Fibroblast of mammary gland (primary cell): ENCODE results near the gene RUNX1.

Experiments used
- DNase-seq: peaks from one replicate; pipeline ENCODE4 v3.0.0-alpha.2; 2010; ENCODE audit warnings: low read depth
- H3K4me3 ChIP-seq: 2 replicates; pipeline ENCODE4 v1.5.1; 2011; ENCODE audit warnings: low read depth, mild to moderate bottlenecking, low read length, moderate library complexity; ENCODE audit not compliant: control insufficient read depth
- CTCF ChIP-seq: conservative IDR thresholded peaks from 2 replicates; pipeline ENCODE4 v1.5.1; 2011; ENCODE audit warnings: low read depth, low read length, inconsistent platforms; ENCODE audit not compliant: control insufficient read depth, insufficient read depth

RUNX1 gene

GRCh38 chr21:34941162-34941561 is 107.9 kb downstream of the RUNX1 start:
- DNase-seq: no peak
- no peak for TF ChIP-seq CTCF
- H3K4me3 ChIP-seq: no peak overlapping the region

GRCh38 chr21:34939673-34940331 is 109.3 kb downstream of the RUNX1 start:
- H3K4me3 ChIP-seq: no peak overlapping the region
- DNase-seq: no peak
- TF ChIP-seq CTCF: no peak

GRCh38 chr21:34938089-34938764 is 110.9 kb downstream of the RUNX1 start:
- no peak overlapping the region for H3K4me3 ChIP-seq
- no peak for TF ChIP-seq CTCF
- DNase-seq: peak; percentile 42

GRCh38 chr21:34936883-34937563 is 112.1 kb downstream of the RUNX1 start:
- no peak overlapping the region for H3K4me3 ChIP-seq
- TF ChIP-seq CTCF: no peak
- peak; percentile 41 for DNase-seq

DNA sequence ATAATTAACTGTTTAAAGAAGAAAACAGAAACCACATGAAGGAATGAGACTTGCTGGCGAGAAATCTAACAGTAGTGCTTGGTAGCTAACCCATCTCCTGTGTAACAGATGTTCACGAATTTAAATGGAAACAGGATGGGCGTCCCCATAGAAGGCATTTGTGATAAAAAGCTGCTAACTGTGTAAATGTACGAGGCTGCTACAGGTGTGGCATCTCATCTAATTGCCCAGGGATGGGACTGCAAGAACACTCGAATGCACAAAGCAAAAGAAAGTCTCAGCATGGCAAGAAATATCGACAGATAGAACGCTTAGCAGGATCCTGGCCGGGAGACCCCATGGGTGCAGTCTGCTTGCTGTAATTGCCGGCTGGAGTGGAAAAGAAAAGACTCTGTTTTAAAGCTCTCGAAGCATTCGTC is 112.7 kb downstream of the RUNX1 start:
- TF ChIP-seq CTCF: no peak
- H3K4me3 ChIP-seq: no peak overlapping the region
- peak; percentile 18 for DNase-seq

DNA sequence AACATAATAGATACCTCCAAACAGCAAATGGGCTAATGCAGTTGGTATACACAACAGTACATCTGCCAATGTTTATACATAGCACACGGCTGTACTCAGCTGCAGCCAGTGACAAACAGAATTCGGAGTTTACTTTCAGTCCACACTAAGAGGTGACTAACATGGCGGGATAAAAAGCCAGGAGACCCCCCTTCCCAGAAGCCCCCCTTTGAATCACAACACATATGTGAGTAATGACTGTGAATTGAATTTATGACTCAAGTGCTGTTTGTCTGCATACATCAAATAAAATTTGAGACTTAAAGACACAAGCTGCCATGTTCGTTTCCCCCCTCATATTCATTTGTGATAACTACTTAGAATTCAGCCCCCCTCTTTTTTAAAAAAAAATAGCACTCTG is 113.2 kb downstream of the RUNX1 start:
- DNase-seq: peak; percentile 26
- H3K4me3 ChIP-seq: no peak overlapping the region
- no peak for TF ChIP-seq CTCF
